Suprapubic skin (tissue), 4 donors: Measurements from ENCODE around the gene DEPDC1B. TPM values are rescaled to one million over a fixed set of nuclear protein-coding genes. Genes with fewer than 3 reads are reported as not detected.
A peak's percentile ranks its signal among the peaks of the same experiment; 100 is the strongest.
"Not testable (repeated sequence)": the region's sequence is repeated elsewhere in the genome, so short reads cannot be mapped to it uniquely, and the experiment has no call there.

Source experiments
- DNase-seq, 2 donors: peaks; one replicate each; pipeline ENCODE4 v3.0.0-alpha.2; 2019; ENCODE audit warnings: low spot score in 2 of 2
- H3K27ac ChIP-seq: fragments of 200-600 bp; sonication (generic); one replicate; pipeline ENCODE4 v1.5.1; 2019
- H3K27me3 ChIP-seq: fragments of 200-600 bp; sonication (generic); one replicate; pipeline ENCODE4 v1.5.1; 2019
- H3K36me3 ChIP-seq: fragments of 200-600 bp; sonication (generic); one replicate; pipeline ENCODE4 v1.5.1; 2019
- H3K4me1 ChIP-seq: fragments of 200-600 bp; sonication (generic); one replicate; pipeline ENCODE4 v1.5.1; 2019
- H3K4me3 ChIP-seq: fragments of 200-600 bp; sonication (generic); one replicate; pipeline ENCODE4 v1.5.1; 2019; ENCODE audit warnings: mild to moderate bottlenecking
- H3K9me3 ChIP-seq: fragments of 200-600 bp; sonication (generic); one replicate; pipeline ENCODE4 v1.5.1; 2019
- CTCF ChIP-seq, 2 donors: fragments of 200-600 bp in 1 of 2; fragments of 450-650 bp in 1 of 2; sonication (generic) in 1 of 2; IDR thresholded peaks; one replicate each; pipeline ENCODE4 v1.5.1; 2016 to 2019; ENCODE audit warnings: antibody characterized with exemption in 2 of 2, mild to moderate bottlenecking in 1 of 2, moderate library complexity in 1 of 2
- EP300 ChIP-seq: sonication (generic); formaldehyde crosslinking; IDR thresholded peaks from one replicate; pipeline ENCODE4 v1.6.1; 2017; ENCODE audit warnings: antibody characterized with exemption
- POLR2A ChIP-seq, 2 donors: fragments of 450-650 bp; IDR thresholded peaks; one replicate each; pipeline ENCODE4 v1.6.1; 2017; ENCODE audit warnings: antibody characterized with exemption in 2 of 2, mild to moderate bottlenecking in 2 of 2, moderate library complexity in 2 of 2
- POLR2AphosphoS5 ChIP-seq, 3 donors: sonication (generic); formaldehyde crosslinking; IDR thresholded peaks; one replicate each; pipeline ENCODE4 v1.6.1; 2017; ENCODE audit warnings: antibody characterized with exemption in 3 of 3
- WGBS: methylation state at CpG from one replicate; pipeline ENCODE4 v1.1.5; 2018; 5-methylcytosine and 5-hydroxymethylcytosine counted together
- total RNA-seq, 4 donors: library from RNA; depleted of rRNA; stranded (reverse); fragments of >200 nt; gene quantifications; one replicate each; pipeline ENCODE4 v1.1.0, GENCODE V29; 2016

The DEPDC1B gene
- total RNA-seq, 4 donors from 2014 or later, result 4.8 to 5.8 (median 5.2) TPM

DNA sequence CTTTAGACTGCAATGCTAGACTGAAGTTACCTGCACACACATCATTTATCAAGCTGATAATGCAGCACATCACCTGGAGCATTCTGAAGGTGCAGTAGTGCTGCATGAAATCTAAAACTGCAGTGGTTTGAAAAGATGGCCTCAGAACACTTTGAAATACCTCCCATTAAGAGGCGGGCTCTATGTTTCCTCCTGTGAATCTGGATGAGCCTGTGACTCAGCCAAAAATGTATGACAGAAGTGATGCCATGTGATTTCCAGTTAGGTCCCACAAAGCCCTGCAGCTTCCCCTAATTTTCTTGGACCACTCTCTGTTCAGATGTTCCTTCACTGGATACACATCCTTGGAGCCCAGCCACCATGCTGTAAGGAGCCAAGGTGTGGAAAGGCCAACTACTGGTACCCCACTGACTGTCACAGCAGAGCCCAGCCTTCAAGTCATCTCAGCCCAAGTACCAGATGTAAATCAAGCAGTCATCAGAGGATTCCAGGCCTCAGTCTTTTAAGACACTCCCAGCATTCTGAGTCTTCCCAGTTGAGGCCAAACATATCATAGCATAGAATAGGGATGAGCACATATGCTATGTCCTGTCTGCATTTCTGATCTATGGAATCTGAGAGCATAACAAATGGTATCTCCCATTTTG is 27.2 kb upstream of the DEPDC1B start:
- Histone ChIP-seq H3K27ac (no peak overlapping the region), H3K27me3 (no peaks in the 10 kb centered on the region), H3K4me1 (no peaks in the 10 kb centered on the region), H3K4me3 (no peak overlapping the region), H3K9me3 (no peaks in the 10 kb centered on the region), H3K36me3 (no peaks in the 10 kb centered on the region)
- WGBS, result 91% methylated on average over 1 of the region's 1 CpG
- no peak for DNase-seq
- TF ChIP-seq EP300, result no peak
- TF ChIP-seq CTCF (IDR thresholded peaks at IDR 0.05), result no peak
- no peak for TF ChIP-seq POLR2A (IDR thresholded peaks at IDR 0.05)
- TF ChIP-seq POLR2AphosphoS5 (IDR thresholded peaks at IDR 0.05), result no peak

- Histone ChIP-seq H3K4me3 (no peak overlapping the region), H3K9me3 (no peaks in the 10 kb centered on the region), H3K27ac (no peak overlapping the region), H3K27me3 (no peaks in the 10 kb centered on the region), H3K36me3 (no peaks in the 10 kb centered on the region), H3K4me1 (no peaks in the 10 kb centered on the region)
- WGBS, result 78% methylated on average over 2 of the region's 2 CpGs
- no peak for DNase-seq
- TF ChIP-seq EP300 (no peak), POLR2A (IDR thresholded peaks at IDR 0.05) (no peak), CTCF (IDR thresholded peaks at IDR 0.05) (no peak), POLR2AphosphoS5 (IDR thresholded peaks at IDR 0.05) (no peak)
Observed at GRCh38 chr5:60724126-60724525, 24.2 kb upstream of the DEPDC1B start.

DNA sequence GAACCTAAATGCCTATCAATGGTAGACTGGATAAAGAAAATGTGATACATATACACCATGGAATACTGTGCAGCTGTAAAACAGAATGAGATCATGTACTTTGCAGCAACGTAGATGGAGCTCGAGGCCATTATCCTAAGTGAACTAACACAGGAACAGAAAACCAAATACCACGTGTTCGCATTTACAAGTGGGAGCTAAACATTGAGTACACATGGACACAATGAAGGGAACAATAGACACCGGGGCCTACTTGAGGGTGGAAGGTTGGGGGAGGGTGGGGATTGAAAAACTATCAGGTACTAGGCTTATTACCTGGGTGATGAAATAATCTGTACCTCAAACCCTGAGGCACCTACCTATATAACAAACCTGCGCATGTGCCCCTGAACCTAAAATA is 22.4 kb upstream of the DEPDC1B start:
- TF ChIP-seq POLR2AphosphoS5 (IDR thresholded peaks at IDR 0.05), result no peak
- no peak for TF ChIP-seq CTCF (IDR thresholded peaks at IDR 0.05)
- TF ChIP-seq POLR2A (IDR thresholded peaks at IDR 0.05), result no peak
- no peak for TF ChIP-seq EP300
- H3K36me3 ChIP-seq, result no peaks in the 10 kb centered on the region
- no peaks in the 10 kb centered on the region for H3K27me3 ChIP-seq
- H3K27ac ChIP-seq, result no peak overlapping the region
- H3K9me3 ChIP-seq, result no peaks in the 10 kb centered on the region
- no peak overlapping the region for H3K4me3 ChIP-seq
- WGBS, result 58% methylated on average over 6 of the region's 6 CpGs
- peaks cover 4% of the 10 kb centered on the region for H3K4me1 ChIP-seq
- no peak for DNase-seq

DNA sequence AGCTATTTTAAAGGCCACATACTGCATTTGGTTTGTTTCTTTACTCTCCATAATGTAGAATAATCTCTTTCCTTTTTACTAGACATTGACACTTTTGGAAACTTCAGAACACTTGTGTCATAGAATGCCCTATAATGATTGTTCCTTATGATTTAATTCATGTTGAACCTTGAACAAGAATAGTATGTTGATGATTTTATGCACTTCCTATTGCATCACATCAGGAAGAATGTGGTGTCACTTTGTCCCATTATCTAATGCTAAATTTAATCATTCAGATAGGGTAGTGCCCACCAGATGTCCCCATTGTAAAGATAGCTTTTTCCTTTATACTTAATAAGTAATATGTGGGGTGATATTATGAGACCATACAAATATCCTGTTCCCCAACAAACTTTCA is 19.4 kb upstream of the DEPDC1B start:
- Histone ChIP-seq H3K27ac (no peak overlapping the region), H3K4me3 (no peak overlapping the region), H3K4me1 (peaks cover 7% of the 10 kb centered on the region), H3K9me3 (no peaks in the 10 kb centered on the region), H3K36me3 (no peaks in the 10 kb centered on the region), H3K27me3 (no peaks in the 10 kb centered on the region)
- TF ChIP-seq EP300 (no peak), POLR2A (IDR thresholded peaks at IDR 0.05) (no peak), POLR2AphosphoS5 (IDR thresholded peaks at IDR 0.05) (no peak), CTCF (IDR thresholded peaks at IDR 0.05) (no peak)
- DNase-seq, result no peak

DNA sequence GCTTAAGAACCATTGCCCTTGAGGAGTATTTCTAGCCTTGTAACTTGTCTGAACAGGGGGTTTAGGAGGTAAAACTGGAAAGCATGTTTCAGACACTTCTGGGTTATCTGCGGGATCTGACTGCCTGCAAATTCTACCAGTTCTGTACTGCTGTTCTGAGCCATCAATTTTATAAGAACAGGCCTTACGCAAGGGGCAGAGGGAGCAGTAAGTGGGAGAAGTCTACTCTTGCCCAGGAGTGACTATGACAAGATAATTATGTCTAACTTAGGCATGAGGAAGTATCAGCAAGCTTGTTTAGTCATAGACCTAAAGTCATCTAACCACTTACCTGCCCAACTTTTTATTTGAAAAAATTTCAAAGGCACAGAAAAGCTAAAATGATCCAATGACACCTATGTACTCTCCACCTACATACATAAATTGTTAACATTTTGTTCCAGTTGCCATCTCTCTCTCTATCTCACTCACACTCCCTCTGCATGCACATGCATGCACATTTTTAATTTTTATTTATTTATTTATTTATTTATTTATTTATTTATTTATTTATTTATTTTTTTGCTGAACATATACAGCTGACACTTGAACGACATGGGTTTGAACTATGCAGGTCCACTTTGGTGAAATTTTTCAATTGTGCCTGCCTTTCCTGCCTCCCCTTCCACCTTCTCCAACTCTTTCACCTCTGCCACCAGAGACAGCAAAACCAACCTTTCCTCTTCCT is 18.4 kb upstream of the DEPDC1B start:
- H3K4me3 ChIP-seq, result no peak overlapping the region
- H3K36me3 ChIP-seq, result no peaks in the 10 kb centered on the region
- H3K4me1 ChIP-seq, result peaks cover 7% of the 10 kb centered on the region
- peak overlapping the region; percentile 33 for H3K27ac ChIP-seq
- H3K27me3 ChIP-seq, result no peaks in the 10 kb centered on the region
- no peaks in the 10 kb centered on the region for H3K9me3 ChIP-seq
- DNase-seq, result no peak
- WGBS, result 66% methylated on average over 3 of the region's 3 CpGs
- TF ChIP-seq POLR2A (IDR thresholded peaks at IDR 0.05), result no peak

- DNase-seq, H3K36me3 ChIP-seq, H3K9me3 ChIP-seq, H3K27me3 ChIP-seq, H3K4me3 ChIP-seq, H3K4me1 ChIP-seq, H3K27ac ChIP-seq: not testable (repeated sequence)
- WGBS, result 95% methylated on average over 3 of the region's 3 CpGs
Observed at GRCh38 chr5:60715201-60715928, 15.4 kb upstream of the DEPDC1B start.
